GM21526 (cell line): ENCODE measurements around the gene ELAVL4.
A peak's percentile ranks its signal among the peaks of the same experiment; 100 is the strongest.

Source experiments
- ATAC-seq: cut with Tn5 transposase; IDR thresholded peaks from one replicate; pipeline ENCODE4 v1.9.1; 2021; ENCODE audit warnings: moderate library complexity; ENCODE audit not compliant: unreplicated experiment, low FRiP score

The ELAVL4 gene

DNA sequence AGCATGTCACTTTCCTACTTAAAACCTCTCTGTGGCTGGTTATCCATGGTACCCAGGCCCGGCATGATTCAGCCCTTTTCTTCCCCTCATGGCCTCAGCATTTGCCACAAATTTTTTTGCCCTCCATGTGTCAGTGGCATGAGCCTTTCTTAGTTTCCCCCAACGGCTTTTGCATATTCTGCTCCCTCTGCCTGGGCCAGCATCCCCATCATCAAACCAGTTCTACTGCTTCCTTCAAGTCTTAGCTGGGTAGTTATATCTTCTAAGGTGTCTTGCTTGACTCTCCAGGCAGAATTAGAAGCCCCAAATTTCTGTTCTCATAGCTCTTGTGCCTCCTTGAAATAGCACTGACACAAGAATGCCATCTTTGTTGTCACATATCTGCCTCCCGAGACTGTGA is 127.9 kb downstream of the ELAVL4 start:
- ATAC-seq, result no peak

DNA sequence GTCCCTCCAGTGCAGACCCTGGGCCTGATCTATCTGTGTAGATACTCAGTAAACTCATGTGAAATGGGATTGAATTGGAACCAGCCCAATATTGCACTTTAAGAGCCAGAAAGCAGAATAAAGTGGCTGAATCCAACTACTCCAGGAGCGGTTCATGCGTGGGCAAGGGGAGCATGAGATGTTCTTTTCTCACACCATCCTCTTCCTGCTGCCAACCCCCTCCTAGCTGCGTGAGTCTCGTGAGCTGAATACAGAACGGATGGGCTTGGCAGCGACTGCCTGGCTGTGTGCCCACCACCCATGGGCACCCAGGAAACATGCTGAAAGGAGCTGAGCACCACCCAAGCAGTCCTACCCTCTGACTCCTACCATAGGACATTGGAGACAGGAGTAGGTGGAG is 128.3 kb downstream of the ELAVL4 start:
- no peak for ATAC-seq

GRCh38 chr1:50243939-50244338 is 135.2 kb downstream of the ELAVL4 start:
- no peak for ATAC-seq

GRCh38 chr1:50246869-50247268 is 138.1 kb downstream of the ELAVL4 start:
- no peak for ATAC-seq

DNA sequence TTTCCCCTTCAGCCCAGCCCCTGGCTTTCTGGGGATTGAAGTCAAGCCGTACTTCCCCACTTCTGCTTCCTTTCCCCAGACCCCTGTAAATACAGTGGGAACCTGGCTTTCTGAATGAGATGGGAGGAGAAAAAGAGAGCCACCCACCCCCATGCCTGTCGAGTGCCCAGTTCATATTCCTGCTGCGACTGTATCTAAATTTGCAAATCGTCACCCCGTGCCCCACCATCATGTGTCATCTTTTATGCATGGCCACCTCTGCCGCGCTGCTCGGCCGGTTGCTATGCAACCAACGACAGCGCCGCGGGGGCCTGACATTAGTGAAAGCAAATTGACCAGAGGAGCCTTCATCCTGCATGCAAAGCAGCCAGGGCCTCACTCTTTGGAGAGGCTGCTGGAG is 143.0 kb downstream of the ELAVL4 start:
- peak; percentile 83 for ATAC-seq

DNA sequence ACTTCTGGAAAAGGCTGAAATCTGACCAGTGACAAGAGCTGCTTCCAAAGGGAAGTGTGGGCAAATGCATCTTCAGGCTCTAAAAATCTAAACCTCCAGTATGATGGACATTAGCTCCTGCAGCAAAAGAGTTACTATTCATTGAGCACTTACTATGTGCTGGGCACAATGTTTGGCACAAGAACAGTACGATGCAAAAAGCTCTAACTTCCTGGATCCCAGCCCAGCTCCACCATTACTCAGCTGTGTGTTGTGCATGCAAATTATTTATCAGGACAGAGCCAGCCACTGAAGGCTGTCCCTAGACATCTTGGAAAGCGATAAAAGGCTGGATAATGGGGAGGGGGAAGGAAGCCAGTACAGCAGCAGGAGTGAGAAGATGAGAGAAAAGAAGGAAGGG is 143.5 kb downstream of the ELAVL4 start:
- no peak for ATAC-seq
